ENCODE data around the gene SPINK2.

- TF ChIP-seq CTCF (IDR thresholded peaks at IDR 0.05; ENCODE audit: insufficient read depth, low read depth, low read length), result no peak
- TF ChIP-seq EZH2 (IDR thresholded peaks at IDR 0.05; ENCODE audit: insufficient read depth, low read length), result no peak
These were observed 14.8 kb downstream of the SPINK2 start for GRCh38 chr4:56806666-56807065.
